DMS79 treated with DMSO at 0.1 percent for 48 hours (cell line): ENCODE measurements around the gene CBX1.
"Not testable (repeated sequence)": the region's sequence is repeated elsewhere in the genome, so short reads cannot be mapped to it uniquely, and the experiment has no call there.

Source experiments
- DNase-seq: peaks from one replicate; lab custom pipeline; 2025; lab: John Stamatoyannopoulos, UW

The CBX1 gene

GRCh38 chr17:48072811-48073210, 28.5 kb downstream of the CBX1 start:
- not testable (repeated sequence) for DNase-seq

- DNase-seq, result no peak
Measured at GRCh38 chr17:48071654-48072053, 29.6 kb downstream of the CBX1 start.

GRCh38 chr17:48070195-48070594, 31.1 kb downstream of the CBX1 start:
- no peak for DNase-seq

DNA sequence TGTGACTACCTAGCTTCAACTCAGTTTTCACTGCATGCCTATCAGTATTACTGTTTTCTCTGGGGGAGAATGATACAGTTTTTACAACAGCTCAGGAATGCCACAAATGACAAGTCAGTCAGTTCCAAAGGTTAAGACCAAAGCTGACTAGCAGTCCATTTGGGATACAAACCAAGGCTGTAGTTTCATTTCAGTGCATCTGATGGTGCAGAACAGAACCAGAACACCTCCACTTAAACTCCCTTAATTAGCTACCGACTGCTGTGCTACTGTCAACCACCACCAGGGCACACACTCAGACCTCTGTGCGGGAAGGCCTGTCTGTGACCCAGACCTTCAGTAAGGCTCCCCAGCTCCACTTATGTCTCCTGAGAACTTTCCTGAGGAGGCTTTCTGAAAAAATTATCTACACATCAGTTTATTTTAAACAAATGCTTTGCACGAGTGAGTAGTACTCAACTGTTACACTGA, 32.8 kb downstream of the CBX1 start:
- no peak for DNase-seq

DNA sequence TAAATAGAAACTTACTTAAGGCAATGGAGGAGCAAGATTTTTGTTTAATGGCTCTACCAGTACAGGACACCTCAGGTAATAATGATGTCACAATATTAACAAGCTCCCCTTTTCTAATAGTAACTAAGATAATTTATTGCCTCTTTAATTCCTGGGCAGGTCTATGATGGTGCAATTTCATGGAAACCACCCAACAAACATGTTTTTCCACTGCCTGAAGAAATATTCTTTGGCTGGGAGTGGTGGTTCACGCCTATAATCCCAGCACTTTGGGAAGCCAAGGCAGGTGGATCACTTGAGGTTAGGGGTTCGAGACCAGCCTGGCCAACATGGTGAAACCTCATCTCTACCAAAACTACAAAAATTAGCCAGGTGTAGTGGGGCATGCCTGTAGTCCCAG, 33.5 kb downstream of the CBX1 start:
- DNase-seq, result not testable (repeated sequence)

DNA sequence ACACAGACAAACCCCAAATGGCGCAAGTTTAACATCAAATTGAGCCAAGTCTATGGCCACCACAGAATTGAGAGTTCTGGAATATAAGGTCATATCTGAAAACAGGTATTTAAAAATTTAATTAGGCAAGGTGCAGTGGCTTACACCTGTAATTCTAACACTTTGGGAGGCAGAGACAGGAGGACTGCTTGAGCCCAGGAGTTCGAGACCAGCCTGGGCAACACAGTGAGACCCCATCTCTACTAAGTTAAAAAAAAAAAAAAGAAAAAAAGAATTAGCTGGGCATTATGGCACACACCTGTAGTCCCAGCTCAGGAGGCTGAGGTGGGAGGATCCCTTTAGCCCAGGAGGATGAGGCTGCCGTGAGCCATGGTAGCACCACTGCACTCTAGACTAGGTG, 34.0 kb downstream of the CBX1 start:
- no peak for DNase-seq

GRCh38 chr17:48066656-48067055, 34.6 kb downstream of the CBX1 start:
- no peak for DNase-seq

GRCh38 chr17:48066192-48066591, 35.1 kb downstream of the CBX1 start:
- no peak for DNase-seq

DNA sequence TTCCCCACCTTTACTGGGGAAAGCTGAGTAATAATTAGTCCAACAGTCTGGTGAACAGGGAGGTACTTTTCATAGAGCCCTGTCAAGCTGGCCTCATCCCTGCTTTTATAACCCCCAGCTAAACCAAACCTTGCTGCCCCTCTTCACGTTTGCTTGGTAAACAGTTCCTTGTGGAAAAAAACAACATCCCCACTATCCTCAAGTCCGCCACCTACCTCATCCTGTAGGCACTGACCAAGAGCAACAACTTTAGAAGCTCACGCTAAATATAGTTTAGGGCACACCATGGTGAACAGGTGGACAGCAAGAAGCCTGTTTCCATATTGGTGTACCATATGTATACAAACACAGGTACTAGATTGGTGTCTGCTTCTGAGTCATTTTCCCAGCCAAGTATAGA, 36.6 kb downstream of the CBX1 start:
- DNase-seq, result no peak

DNA sequence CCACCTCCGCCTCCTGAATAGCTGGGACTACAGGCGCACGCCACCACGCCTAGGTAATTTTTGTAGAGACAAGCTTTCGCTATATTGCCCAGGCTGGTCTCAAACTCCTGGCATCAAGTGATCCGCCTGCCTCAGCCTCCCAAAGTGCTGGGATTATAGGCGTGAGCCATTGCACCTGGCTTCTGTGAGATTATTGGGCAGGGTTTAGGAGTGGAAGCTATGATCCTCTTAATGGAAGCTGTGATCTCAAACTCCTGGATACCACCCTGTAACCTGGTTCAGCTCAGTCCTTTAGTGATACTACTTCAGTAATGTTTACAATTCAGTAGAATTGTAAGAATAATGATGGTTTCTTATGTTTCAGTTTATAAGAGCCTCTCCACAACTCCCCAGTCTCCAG, 39.0 kb downstream of the CBX1 start:
- DNase-seq, result no peak

- DNase-seq, result no peak
Measured at GRCh38 chr17:48060249-48060648, 41.0 kb downstream of the CBX1 start.

GRCh38 chr17:48059125-48059668, 42.1 kb downstream of the CBX1 start:
- DNase-seq, result no peak

DNA sequence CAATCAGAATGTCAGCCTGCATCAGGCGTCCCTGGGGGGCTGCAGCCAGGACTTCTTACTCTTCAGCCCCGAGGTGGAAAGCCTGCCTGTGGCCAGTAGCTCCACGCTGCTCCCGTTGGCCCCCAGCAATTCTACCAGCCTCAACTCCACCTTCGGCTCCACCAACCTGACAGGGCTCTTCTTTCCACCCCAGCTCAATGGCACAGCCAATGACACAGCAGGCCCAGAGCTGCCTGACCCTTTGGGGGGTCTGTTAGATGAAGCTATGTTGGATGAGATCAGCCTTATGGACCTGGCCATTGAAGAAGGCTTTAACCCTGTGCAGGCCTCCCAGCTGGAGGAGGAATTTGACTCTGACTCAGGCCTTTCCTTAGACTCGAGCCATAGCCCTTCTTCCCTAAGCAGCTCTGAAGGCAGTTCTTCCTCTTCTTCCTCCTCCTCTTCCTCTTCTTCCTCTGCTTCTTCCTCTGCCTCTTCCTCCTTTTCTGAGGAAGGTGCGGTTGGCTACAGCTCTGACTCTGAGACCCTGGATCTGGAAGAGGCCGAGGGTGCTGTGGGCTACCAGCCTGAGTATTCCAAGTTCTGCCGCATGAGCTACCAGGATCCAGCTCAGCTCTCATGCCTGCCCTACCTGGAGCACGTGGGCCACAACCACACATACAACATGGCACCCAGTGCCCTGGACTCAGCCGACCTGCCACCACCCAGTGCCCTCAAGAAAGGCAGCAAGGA, 42.7 kb downstream of the CBX1 start:
- DNase-seq, result no peak

DNA sequence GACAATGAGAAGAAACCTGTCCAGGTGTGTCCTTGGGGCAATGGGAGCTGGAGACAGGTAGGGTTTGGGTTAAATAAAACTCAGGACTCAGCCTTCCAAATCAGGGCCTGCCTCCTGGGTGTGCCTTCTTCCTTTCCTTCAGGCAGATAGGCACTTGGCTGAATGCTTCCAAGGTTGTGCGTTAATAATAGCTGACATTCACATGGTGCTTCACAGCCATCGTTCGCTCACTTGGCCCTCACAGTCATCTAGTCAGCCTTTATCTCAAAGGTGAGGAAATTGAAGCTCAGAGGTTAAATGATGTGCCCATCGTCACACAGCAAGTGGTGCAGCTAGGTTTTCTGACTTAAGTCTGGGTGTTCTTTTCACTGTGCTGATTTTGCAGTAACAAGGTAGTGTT, 43.7 kb downstream of the CBX1 start:
- DNase-seq, result no peak

- DNase-seq, result no peak
Measured at GRCh38 chr17:48056879-48057278, 44.4 kb downstream of the CBX1 start.

DNA sequence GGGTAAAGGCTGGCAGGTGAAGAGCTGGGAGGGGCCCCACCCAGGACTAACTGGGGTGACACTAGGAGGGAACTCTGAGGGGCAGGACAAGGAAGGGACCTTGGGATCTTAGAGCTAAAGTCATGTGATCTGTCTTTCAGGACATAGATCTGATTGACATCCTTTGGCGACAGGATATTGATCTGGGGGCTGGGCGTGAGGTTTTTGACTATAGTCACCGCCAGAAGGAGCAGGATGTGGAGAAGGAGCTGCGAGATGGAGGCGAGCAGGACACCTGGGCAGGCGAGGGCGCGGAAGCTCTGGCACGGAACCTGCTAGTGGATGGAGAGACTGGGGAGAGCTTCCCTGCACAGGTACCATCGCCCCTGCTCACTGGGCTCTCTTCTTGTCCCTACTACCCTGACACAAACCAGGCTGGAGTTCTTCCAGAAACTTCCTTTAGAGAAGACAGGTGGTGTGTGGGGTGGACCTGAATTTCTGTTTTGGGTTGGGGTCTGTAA, 45.0 kb downstream of the CBX1 start:
- no peak for DNase-seq

GRCh38 chr17:48055531-48056245, 45.6 kb downstream of the CBX1 start:
- no peak for DNase-seq

DNA sequence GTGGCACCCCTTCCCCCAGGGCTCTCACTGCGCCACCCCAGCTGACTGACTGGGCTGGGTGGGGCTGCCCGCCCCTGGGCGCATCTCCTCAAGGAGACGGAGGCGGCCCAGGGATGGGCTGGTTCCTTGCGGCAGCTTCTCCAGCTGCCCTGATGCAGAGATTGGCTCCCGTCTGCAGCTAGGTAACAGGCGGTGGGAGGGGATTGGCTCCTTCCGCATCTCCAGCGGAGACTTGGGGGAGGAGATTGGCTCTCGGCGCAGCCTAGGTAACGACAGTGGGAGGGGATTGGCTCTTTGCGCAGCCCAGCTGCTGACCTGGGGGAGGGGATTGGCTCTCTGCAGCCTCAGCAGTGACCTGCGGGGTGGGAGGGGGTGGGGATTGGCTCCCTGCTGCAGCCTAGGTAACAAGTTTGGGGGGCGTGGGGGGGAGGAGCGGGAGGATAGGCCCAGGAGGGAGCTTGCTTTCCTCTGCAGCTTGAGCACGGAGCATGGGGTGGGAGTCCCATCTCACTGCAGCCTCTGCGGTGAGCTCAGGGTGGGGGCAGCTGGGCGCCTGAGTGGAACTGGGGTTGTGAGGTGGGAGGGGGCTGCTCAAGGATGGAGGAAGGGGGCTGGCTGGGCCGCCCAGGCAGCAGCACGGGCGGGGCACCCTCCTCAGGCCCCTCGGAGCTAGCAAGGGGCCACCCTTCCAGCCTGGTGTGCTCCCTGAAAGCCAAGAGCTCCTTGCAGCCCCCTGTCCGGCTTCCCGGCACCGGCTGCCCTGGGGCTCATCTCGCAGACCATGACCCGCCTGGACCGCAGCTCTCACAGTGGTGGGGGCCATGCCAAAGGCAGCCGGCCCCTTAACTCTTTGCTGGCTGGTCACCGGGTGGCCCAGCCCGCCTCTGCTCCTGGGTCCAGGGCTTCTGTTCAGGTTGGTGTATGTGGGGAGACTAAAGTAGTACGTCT, 46.8 kb downstream of the CBX1 start:
- DNase-seq, result peak; percentile 94

- no peak for DNase-seq
Measured at GRCh38 chr17:48053758-48054237, 47.5 kb downstream of the CBX1 start.

DNA sequence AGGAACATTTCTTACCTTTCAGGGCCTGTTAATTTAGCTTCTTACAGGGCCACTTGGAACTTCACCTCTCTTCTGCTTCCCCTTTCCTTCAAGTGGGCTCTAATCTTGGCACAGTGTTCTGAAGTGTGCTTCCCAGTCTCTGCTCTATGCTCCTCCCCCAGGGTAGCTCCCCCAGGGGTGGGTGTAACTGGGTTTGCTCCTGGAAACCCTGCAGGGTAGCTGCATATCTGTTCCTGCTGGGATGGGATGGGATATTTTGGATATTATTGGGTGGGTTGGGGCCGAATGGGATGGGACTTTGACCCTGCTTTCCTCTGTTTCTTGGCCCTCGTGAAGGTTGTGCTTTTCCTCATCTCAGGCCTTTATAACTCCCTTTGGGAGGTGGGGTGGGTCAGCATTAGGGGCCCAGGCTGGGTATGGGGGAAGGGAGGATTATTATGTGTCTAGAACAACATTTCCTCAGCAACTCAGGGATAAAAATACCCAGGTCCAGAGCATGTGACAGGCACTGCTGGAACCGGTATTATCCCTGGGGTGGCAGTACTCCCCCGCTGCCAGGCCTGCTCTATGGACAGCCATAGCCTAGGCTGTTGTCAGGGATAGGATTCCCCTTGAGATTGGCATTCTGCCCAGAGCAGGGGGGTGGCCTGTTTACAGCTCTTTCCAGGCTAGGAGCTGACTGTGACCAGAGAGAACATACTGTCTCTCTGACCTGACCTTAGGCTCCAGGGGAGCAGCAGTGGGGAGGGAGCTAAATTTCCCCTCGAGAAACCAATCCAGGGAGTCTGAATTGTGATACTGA, 48.1 kb downstream of the CBX1 start:
- DNase-seq, result peak; percentile 70
